Transverse colon (tissue), 4 donors: Measurements from ENCODE around the gene PCDHGA1. TPM values are rescaled to one million over a fixed set of nuclear protein-coding genes. Genes with fewer than 3 reads are reported as not detected.
A peak's percentile ranks its signal among the peaks of the same experiment; 100 is the strongest.

ENCODE experiments used
- DNase-seq: peaks from one replicate; pipeline ENCODE4 v3.0.0-alpha.2; 2019
- H3K27ac ChIP-seq, 4 donors: fragments of 200-600 bp; sonication (generic); 2 replicates each; pipeline ENCODE4 v1.5.1; 2016 to 2018; ENCODE audit warnings: inconsistent platforms in 4 of 4
- H3K27me3 ChIP-seq: fragments of 200-600 bp; sonication (generic); 2 replicates; pipeline ENCODE4 v1.5.1; 2017; ENCODE audit warnings: inconsistent platforms
- H3K36me3 ChIP-seq, 4 donors: fragments of 200-600 bp; sonication (generic); 2 replicates each; pipeline ENCODE4 v1.5.1; 2017 to 2019; ENCODE audit warnings: inconsistent platforms in 4 of 4
- H3K4me1 ChIP-seq, 4 donors: fragments of 200-600 bp; sonication (generic); 2 replicates each; pipeline ENCODE4 v1.5.1; 2017 to 2020; ENCODE audit warnings: inconsistent platforms in 4 of 4
- H3K4me3 ChIP-seq, 4 donors: fragments of 200-600 bp; sonication (generic); 1 replicate in 1 of 4; 2 replicates in 3 of 4; pipeline versions ENCODE4 v1.5.1 to v1.6.1; 2017 to 2019; ENCODE audit warnings: inconsistent platforms in 4 of 4
- H3K9me3 ChIP-seq, 2 donors: fragments of 200-600 bp; sonication (generic); 2 replicates each; pipeline ENCODE4 v1.5.1; 2017 to 2019; ENCODE audit warnings: inconsistent platforms in 2 of 2
- EP300 ChIP-seq: sonication (generic); formaldehyde crosslinking; IDR thresholded peaks from one replicate; pipeline ENCODE4 v1.6.1; 2017; ENCODE audit warnings: antibody characterized with exemption, low read depth
- POLR2A ChIP-seq: fragments of 450-650 bp; IDR thresholded peaks from one replicate; pipeline ENCODE4 v1.6.1; 2016; ENCODE audit warnings: antibody characterized with exemption, mild to moderate bottlenecking, moderate library complexity
- POLR2AphosphoS5 ChIP-seq, 3 donors: sonication (generic); formaldehyde crosslinking; IDR thresholded peaks; one replicate each; pipeline ENCODE4 v1.6.1; 2016; ENCODE audit warnings: antibody characterized with exemption in 3 of 3
- WGBS, 2 donors: methylation state at CpG; one replicate each; pipeline ENCODE4 v1.1.5; 2018; ENCODE audit warnings: low coverage in 1 of 2; 5-methylcytosine and 5-hydroxymethylcytosine counted together
- in situ Hi-C, 4 donors: fragments of 200-750 bp; cut with MboI; loops; one replicate each; pipeline versions ENCODE4 v1.15.0 to v1.15.1; 2017; ENCODE audit warnings: low sequenced_read_pairs in 3 of 4, low pct_ligation_motif_present in 1 of 4, low pct_unique_long_range_greater_than_20kb in 1 of 4
- intact Hi-C: fragments of 100-400 bp; cut with DNase I; formaldehyde crosslinking; loops from one replicate; pipeline ENCODE4 v1.15.1; 2023; ENCODE audit warnings: low total_unique reads
- total RNA-seq, 4 donors: library from RNA; depleted of rRNA; stranded (reverse); fragments of >200 nt; gene quantifications; one replicate each; pipeline ENCODE4 v1.1.0, GENCODE V29; 2016
- TF ChIP-seq, protein P1 (sequence below), 5 experiments: fragments of 200-600 bp in 3 of 5; fragments of 450-650 bp in 2 of 5; sonication (generic) in 3 of 5; IDR thresholded peaks; 1 replicate in 2 of 5; 2 replicates in 3 of 5; pipeline ENCODE4 v1.5.1; 2016 to 2017; ENCODE audit warnings: antibody characterized with exemption in 5 of 5, inconsistent platforms in 3 of 5, mild to moderate bottlenecking in 2 of 5, moderate library complexity in 1 of 5

PCDHGA1 gene
- total RNA-seq, 4 donors from 2014 or later = 0.55 to 0.64 TPM; not detected in 2

DNA sequence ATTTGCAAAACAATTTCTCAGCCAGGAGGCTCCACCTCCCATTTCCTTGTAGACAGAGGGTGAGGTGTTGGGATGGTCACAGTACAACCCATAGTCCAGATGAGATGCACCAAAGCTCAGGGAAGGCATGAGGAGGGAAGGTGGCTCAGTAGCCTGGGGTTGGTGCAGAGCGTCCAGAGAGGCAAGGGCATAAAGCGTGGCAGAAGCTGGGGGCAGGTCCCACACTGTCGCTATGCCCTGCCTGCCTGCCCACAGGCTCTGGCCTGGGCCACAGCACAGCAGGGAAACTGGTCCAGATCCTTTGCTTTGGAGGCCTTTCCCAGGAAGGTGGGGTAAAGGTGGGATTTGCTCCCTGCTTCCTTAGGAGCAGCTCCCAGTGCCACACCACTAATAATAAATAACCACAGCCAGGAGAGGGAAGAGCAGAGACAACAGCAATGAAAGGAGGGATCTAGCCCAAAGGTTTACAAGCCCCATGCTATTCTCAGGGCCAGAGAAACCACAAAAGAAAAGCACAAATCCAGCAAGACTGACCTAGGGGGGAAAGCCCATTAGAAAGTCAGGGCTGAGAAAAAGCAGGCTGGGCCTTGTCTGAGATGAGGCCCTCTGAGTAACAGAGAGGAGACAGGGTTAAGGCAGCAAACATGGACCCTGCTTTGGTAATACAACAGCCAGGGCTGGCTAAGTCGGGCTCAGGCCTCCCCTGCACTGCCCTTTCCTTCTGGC is 185.8 kb downstream of the PCDHGA1 start:
- DNase-seq = no peak
- in situ Hi-C loops = no loop called here
- Histone ChIP-seq H3K4me3 (no peak overlapping the region), H3K36me3 (peaks cover 0 to 9% (median 4%) of the 10 kb centered on the region in 4 donors), H3K27me3 (no peaks in the 10 kb centered on the region), H3K4me1 (peaks cover 12 to 39% (median 27%) of the 10 kb centered on the region in 4 donors), H3K27ac (peak overlapping the region in 1 of 4 donors; percentile 90), H3K9me3 (no peaks in the 10 kb centered on the region)
- 90% methylated on average over 4 of the region's 4 CpGs; no CpG with 5 or more reads in 1 of the 2 donors for WGBS, 2 donors
- intact Hi-C loops = no loop called here
- no peak for TF ChIP-seq POLR2A
- TF ChIP-seq, protein P1, sequence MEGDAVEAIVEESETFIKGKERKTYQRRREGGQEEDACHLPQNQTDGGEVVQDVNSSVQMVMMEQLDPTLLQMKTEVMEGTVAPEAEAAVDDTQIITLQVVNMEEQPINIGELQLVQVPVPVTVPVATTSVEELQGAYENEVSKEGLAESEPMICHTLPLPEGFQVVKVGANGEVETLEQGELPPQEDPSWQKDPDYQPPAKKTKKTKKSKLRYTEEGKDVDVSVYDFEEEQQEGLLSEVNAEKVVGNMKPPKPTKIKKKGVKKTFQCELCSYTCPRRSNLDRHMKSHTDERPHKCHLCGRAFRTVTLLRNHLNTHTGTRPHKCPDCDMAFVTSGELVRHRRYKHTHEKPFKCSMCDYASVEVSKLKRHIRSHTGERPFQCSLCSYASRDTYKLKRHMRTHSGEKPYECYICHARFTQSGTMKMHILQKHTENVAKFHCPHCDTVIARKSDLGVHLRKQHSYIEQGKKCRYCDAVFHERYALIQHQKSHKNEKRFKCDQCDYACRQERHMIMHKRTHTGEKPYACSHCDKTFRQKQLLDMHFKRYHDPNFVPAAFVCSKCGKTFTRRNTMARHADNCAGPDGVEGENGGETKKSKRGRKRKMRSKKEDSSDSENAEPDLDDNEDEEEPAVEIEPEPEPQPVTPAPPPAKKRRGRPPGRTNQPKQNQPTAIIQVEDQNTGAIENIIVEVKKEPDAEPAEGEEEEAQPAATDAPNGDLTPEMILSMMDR (IDR thresholded peaks at IDR 0.05) = no peak
- TF ChIP-seq EP300 = no peak
- TF ChIP-seq POLR2AphosphoS5 (IDR thresholded peaks at IDR 0.05) = no peak

DNA sequence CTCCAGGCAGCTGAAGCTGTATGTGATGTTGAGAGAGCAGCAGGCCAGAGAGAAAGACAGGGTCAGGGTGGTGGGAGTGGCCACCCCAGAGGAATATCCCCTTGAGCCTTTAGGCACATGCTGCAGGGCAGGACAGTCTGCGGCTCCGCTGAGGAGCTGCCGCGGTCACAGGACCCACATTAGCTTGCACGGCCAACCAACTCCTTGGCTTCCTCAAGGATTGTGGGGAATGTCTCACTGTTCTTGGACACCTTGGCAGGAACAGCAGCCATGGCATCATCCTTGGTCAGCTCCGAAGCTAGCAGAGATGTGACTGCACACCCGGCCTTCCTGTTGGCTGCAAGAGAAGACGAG is 186.3 kb downstream of the PCDHGA1 start:
- 91% methylated on average over 8 of the region's 8 CpGs; no CpG with 5 or more reads in 1 of the 2 donors for WGBS, 2 donors
- no peak for DNase-seq
- no peak overlapping the region for H3K4me3 ChIP-seq
- H3K27me3 ChIP-seq = no peaks in the 10 kb centered on the region
- no peak overlapping the region for H3K27ac ChIP-seq
- in situ Hi-C loops (no loop called here), intact Hi-C loops (no loop called here)
- no peaks in the 10 kb centered on the region for H3K9me3 ChIP-seq
- H3K4me1 ChIP-seq = peaks cover 14 to 45% (median 33%) of the 10 kb centered on the region in 4 donors
- TF ChIP-seq POLR2A (no peak), EP300 (no peak), POLR2AphosphoS5 (IDR thresholded peaks at IDR 0.05) (no peak)
- TF ChIP-seq, protein P1 (IDR thresholded peaks at IDR 0.05) = no peak
- H3K36me3 ChIP-seq = peaks cover 0 to 9% (median 4%) of the 10 kb centered on the region in 4 donors

DNA sequence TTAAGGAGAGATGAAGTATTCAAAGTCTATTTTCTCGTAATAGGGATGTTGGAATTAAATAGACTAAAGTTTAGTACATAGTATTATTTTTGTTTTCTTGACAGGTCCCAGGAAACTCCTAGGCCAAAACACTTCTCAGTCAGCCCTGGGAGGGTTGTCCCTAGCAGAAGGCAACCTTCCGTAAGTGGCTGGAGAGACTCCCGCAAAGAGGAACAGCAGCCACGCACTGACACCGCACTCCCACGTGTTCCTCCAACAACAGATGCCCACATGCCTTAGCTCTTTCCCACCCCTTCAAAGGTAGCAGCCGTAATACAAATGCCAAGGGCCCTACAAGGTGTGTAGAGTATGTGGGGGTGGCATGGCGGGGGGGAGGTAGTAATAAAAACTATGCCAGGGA is 187.0 kb downstream of the PCDHGA1 start:
- TF ChIP-seq POLR2AphosphoS5 (IDR thresholded peaks at IDR 0.05) (no peak), EP300 (no peak), POLR2A (no peak)
- TF ChIP-seq, protein P1 (IDR thresholded peaks at IDR 0.05) = no peak
- no peak for DNase-seq
- Histone ChIP-seq H3K27me3 (no peaks in the 10 kb centered on the region), H3K27ac (no peak overlapping the region), H3K4me1 (peaks cover 20 to 51% (median 38%) of the 10 kb centered on the region in 4 donors), H3K4me3 (no peak overlapping the region), H3K36me3 (peaks cover 0 to 9% (median 4%) of the 10 kb centered on the region in 4 donors), H3K9me3 (no peaks in the 10 kb centered on the region)
- in situ Hi-C loops = no loop called here
- 78 to 90% methylated on average over 3 to 8 of the region's 8 CpGs for WGBS, 2 donors
- intact Hi-C loops = no loop called here

- H3K36me3 ChIP-seq = peaks cover 0 to 9% (median 4%) of the 10 kb centered on the region in 4 donors
- no peaks in the 10 kb centered on the region for H3K9me3 ChIP-seq
- H3K4me3 ChIP-seq = no peak overlapping the region
- no peak for DNase-seq
- H3K27ac ChIP-seq = no peak overlapping the region
- TF ChIP-seq EP300 (no peak), POLR2A (no peak), POLR2AphosphoS5 (IDR thresholded peaks at IDR 0.05) (no peak)
- TF ChIP-seq, protein P1 (IDR thresholded peaks at IDR 0.05) = no peak
- WGBS, 2 donors = 74 to 84% methylated on average over 7 to 11 of the region's 11 CpGs
- in situ Hi-C loops (no loop called here), intact Hi-C loops (no loop called here)
- peaks cover 20 to 57% (median 36%) of the 10 kb centered on the region in 4 donors for H3K4me1 ChIP-seq
- no peaks in the 10 kb centered on the region for H3K27me3 ChIP-seq
Observed at GRCh38 chr5:141517880-141518617, 187.7 kb downstream of the PCDHGA1 start.
